GM12891 (cell line): ENCODE measurements around the gene RSPH9.

Experiments
- POLR2A ChIP-seq: IDR thresholded peaks from 2 replicates; pipeline ENCODE4 v1.6.1; 2011; ENCODE audit warnings: low read depth, low read length, control low read depth
- TAF1 ChIP-seq: IDR thresholded peaks from 2 replicates; pipeline ENCODE4 v1.6.1; 2011; ENCODE audit warnings: low read depth, low read length, control low read depth

DNA sequence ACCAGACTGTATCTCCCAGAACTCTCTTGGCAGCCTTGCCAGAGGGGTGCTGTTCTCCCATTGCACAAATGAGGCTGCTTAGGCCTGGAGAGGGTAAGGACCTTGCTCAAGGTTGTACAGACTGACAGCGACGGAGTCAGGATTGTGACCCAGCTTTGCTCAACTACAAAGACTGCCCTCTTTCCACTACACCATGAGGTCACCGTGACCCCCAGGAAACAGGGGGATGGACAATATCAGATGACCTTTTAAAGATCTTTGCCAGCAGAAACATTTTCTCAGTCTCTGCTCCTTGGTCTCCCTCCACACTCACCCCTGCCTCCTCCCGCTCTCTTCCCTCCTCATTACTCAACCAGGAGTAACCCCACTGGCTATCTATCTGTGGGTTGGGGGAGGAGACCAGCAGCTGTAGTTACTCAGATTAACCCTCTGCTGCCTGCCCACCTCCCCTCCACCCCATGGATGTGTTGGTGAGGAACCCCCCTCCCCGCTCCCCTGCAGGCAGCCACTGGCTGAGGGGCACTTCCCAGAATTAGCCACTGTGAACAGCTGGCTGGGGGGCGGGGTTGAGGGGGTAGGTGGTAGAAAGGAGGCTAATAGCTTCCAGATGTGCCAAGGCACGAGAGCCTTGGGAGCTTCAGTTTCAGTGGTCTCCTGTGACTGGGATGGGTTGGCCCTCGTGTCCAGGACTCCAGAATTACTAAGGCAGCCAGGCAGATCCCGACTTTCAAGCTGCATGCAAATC lies 69.6 kb downstream of the RSPH9 start:
- TF ChIP-seq TAF1 (no peak), POLR2A (no peak)
